GM18526 (cell line): ENCODE data around the gene MAS1.

Source experiments
- POLR2A ChIP-seq: IDR thresholded peaks from 3 replicates; pipeline ENCODE4 v1.6.1; 2011; ENCODE audit not compliant: insufficient read length; ENCODE audit errors: extremely low read depth

MAS1 gene

DNA sequence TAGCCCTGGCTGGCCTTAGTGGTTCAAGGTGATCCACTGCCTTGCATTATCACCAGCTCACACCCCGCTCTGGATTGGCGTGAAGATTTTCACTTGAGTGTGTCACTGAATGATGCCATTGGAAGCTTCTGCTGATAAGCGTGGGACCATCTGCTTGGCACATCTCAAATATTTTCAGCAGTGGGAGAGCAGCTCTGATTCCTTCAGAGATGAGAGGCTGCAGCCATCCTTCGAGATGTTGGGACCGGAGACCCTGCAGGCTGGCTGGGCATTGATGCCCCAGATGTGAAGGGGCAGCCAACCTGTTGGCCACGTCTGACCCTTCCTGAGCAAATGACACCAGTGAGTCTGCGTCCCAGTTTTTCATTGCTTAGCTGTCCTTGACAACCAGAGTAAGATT lies at the start of gene MAS1:
TSS of gene MAS1 (plus strand) at position 197 of the 400 bp plus-strand sequence. CDS start 15,968 bp downstream, outside the sequence.
- TF ChIP-seq POLR2A: no peak

DNA sequence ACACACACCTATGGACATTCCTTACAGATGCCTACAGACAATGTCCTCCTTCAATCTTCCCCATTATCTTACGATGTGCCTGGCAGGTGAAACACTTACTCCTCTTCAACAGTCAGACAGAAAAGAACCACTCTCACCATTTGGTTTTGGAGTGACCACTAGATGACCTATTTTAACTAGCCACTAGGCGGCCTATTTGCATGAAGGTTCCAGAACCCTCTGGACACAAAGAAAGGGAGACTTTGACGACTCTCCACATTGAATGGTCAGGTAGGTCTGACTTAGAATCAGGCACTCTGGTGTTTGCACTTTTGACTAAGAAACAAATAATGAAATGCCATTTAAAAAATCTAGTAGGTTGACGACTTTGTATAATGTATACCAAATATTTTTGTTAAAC lies 48.8 kb upstream of the MAS1 start:
- TF ChIP-seq POLR2A: no peak

DNA sequence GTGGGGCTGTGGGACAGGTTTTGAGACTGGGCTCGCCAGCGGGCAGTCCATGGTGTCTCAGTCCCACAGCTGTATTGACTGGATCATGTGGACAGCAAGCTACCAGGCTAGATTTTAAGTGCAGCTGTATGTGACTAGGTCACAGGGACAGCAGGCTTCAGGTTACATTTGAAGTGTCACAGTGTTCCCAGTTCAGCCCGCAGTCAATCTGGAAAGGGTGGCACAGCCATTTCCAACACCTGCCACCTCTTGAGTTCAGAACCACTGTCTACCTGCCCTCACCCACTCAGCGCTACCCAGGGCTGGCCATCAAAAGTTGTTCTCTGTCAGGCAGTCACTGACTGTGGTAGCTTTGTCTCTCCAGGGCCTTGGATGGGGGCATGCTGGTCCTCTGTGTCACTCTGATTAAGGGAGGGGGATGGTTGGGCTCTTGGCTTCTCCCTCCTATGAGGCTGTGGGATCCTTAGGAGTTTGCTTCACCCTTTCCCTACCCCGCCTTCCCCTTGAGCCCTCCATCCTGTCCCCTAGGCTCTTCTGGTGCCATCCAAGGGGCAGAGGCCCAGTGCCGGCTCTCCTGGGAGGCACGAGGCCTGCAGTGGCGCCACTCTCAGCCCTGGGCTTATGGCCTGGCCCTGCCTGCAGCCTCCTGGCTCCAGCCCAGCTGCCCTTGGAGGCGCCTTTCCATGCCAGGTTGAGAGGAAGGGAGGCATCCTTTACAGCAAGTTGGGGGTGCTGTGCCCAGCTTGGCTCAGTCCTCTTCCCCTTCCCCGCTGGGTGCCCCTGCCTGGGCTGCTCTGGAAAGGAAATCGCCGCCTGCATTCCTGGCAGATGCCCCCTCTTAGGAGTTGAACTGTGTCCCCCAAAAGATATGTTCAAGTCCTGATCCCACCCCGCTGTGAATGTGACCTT lies 45.8 kb upstream of the MAS1 start:
- TF ChIP-seq POLR2A: no peak

DNA sequence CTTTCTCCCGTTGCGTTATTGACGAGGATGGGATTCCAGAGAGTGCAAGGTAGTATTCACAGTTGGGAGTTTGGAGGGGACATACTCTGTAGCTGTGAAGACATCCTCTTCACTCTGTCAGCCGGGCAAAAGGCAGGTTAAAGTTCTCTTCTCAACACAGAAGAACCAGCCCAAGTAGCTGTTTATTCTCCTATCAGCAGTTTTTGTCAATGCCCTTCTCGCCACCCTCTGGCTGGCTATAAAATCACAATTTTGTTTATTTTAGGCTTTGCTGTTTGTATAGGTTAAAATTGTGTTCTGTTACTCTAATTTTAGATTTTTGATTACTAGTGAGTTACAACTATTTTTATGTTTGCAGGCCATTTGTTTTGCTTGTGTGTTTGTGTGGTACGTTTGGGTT lies 37.9 kb upstream of the MAS1 start:
- TF ChIP-seq POLR2A: no peak

GRCh38 chr6:159853754-159854153 lies 37.0 kb upstream of the MAS1 start:
- no peak for TF ChIP-seq POLR2A

DNA sequence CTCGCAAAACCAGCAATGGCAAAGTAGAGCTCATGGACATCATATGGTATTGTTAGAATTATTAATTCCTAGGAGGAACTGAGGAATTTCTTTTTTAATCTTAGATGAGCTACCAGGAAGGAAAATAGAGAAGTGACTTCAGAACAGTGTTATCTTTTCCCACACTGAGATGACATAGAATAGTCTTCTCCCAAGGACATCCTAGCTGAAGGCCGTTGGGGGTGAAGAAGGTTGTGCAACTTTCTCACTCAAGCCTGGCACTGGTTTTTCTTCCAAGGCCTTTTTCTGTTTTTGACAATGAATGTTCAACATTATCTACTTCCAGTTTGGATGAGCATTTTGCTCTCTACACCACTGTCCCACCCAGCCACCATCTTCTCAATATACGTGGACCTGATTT lies 35.8 kb upstream of the MAS1 start:
- no peak for TF ChIP-seq POLR2A

DNA sequence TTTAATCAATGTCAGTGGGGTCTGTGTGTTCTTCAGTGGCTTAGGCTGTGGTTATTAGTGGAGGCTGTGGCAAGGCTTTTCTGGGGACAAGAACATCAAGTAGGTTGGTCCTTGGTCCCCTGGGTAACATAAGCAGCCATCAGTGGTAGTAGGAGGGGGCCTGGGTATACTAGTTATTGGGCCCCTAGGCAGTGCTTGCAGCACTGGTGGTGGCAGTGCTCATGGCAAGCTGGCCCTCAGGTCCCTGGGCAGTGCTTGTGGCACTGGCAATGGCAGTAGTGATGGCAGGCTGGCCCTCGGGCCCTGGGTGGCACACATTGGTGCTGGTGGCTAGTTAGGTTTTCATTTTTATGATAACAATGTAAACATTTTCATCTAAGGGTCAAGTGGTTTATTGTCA lies 32.5 kb upstream of the MAS1 start:
- no peak for TF ChIP-seq POLR2A

DNA sequence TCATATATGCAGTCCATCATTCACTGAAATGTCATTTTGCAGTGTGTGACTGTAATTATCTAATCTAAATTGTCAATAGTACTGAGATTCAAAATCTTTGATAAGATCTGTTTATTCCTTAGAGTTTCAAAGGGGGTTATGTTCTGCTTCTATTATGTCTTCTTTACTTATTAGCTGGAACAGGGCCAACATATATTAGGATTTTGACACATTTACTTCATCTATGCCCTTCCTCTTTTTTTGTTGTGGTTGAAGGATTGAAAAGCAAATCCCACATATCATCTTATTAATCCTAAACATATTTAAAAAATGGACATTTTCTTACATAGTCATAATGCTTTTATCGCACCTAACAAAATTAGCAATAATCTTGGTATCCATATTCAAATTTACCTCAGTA lies 30.3 kb upstream of the MAS1 start:
- no peak for TF ChIP-seq POLR2A

DNA sequence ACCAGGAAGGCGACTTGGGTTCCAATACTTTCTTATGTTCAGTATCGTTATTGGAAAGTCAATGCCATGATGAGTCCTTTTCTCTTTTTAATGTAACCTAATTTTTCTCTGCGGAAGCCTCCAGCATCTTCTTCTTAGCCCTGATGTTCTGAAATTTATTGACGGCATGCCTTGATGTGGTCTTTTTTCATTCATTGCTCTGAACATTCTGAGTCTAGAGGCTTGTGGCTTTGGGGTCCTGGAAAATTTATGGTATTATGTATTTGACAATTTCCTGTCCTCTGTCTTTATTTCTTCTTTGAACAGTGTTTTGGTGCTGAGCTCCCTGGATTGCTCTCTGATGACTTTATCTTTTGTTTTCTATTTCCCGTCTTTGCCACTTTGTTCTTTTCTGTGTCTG lies 28.7 kb upstream of the MAS1 start:
- TF ChIP-seq POLR2A: no peak

GRCh38 chr6:159865226-159865920 lies 25.4 kb upstream of the MAS1 start:
- TF ChIP-seq POLR2A: no peak

DNA sequence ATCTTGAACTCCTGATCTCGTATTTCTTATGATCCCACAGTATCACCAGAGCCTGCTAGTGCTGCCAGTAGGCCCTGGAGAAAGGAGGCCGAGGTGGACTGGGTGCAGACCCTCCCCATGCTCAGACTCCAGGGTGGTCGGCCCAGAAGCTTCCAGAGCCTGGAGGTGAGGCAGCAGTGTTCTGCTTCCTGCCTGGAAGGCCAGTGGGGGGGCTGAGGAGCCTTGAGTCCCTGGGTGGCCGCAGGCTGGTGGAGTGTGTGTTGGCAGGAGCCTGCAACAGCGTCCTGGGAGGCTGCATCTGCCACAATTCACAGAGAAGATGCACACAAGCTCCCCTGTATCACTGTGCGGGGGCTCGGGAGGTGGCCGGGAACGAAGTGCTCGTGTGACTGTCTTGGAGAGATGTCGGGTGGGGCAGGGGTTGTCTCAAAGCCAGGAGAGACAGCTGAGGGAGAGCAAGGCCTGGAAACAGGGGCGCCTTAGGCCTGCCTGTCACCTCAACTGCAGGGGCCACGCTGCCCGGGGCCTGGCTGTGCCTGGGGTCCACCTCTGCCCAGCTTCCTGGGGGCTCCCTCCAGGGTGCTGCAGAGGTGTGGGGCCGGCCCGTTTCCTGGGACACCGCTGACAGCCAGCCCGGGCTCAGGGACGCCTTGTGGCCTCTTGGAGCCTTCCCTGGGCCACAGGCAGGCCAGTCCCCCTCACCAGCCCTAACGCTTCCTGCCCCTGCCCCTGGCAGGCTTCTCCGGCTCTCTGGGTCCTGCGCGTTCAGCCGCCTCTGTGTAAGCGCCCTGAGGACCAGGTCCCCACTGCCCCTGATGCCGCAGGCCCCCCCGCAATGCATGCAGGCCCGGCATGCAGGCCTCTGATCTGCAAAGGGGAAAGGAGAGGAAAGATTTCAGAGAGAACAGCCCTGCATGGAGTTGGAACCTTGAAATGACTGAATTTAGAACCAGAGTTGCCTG lies 24.2 kb upstream of the MAS1 start:
- no peak for TF ChIP-seq POLR2A

GRCh38 chr6:159871241-159871640 lies 19.5 kb upstream of the MAS1 start:
- TF ChIP-seq POLR2A: no peak

DNA sequence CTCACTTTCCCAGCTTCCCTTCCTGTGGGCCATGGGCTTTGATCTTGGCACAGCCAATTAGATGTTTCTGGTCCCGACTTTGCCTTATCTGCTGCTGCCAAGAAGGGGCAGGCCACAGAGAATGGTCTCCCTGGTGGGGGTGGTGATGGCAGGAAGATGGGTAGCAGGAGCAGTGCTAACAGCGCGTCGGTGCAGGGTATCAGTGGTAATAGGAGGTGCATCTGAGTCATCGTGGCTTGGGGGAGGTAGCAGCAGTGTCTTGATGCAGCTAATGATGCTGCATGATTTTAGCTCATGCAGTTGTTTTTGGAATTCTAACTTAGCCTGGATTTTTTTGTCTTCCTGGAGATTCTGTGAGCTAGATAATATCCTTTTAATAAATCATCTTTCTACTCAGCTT lies 18.9 kb upstream of the MAS1 start:
- no peak for TF ChIP-seq POLR2A

DNA sequence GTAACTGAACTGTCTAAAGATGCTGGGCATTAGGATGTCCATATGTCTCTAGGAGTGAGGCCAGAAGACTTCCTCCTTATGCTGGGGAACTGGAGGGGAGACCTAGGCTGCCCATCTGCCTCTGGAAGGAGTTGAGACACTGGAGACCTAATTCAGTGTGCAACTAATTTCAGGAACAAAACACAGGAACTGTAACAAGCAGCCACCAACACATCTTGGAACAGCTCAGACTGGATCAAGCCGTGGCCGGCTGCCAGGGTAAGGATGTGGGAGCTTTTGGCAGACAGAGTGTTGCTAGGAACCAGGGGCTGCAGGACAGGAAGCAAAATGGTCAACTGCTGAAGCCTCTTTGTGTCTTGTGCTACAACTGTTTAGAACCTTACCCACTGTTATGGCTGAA lies 16.4 kb upstream of the MAS1 start:
- no peak for TF ChIP-seq POLR2A

- TF ChIP-seq POLR2A: no peak
Observed at GRCh38 chr6:159875194-159875593, 15.6 kb upstream of the MAS1 start.
